Mesendoderm (in vitro differentiated cells): ENCODE data around the gene RNU1-4. TPM values are rescaled to one million over a fixed set of nuclear protein-coding genes. Genes with fewer than 3 reads are reported as not detected.
"Not testable (repeated sequence)": the region's sequence is repeated elsewhere in the genome, so short reads cannot be mapped to it uniquely, and the experiment has no call there.

Experiments
- DNase-seq: peaks from one replicate; pipeline ENCODE4 v3.0.0; 2013
- H2AK5ac ChIP-seq: 2 replicates; pipeline ENCODE4 v1.6.1; 2013; ENCODE audit warnings: low read length, inconsistent platforms
- H2BK120ac ChIP-seq: 2 replicates; pipeline ENCODE4 v1.6.1; 2013; ENCODE audit warnings: low read depth, mild to moderate bottlenecking, low read length, moderate library complexity, mixed read lengths
- H2BK15ac ChIP-seq: replicated peaks from 2 replicates; pipeline ENCODE4 v1.6.1; 2013; ENCODE audit warnings: low read depth, mild to moderate bottlenecking, moderate library complexity
- H2BK5ac ChIP-seq: 2 replicates; pipeline ENCODE4 v1.6.1; 2013; ENCODE audit warnings: low read length, inconsistent platforms
- H3K18ac ChIP-seq: 2 replicates; pipeline ENCODE4 v1.6.1; 2013; ENCODE audit warnings: mild to moderate bottlenecking, low read length, mixed read lengths
- H3K23ac ChIP-seq: one replicate; pipeline ENCODE4 v1.6.1; 2013; ENCODE audit warnings: low read length
- H3K27ac ChIP-seq: 2 replicates; pipeline ENCODE4 v1.5.1; 2013; ENCODE audit warnings: low read depth, mild to moderate bottlenecking, inconsistent platforms, low read length, moderate library complexity
- H3K27me3 ChIP-seq: 2 replicates; pipeline ENCODE4 v1.6.1; 2013; ENCODE audit warnings: low read length, control low read depth, mild to moderate bottlenecking, inconsistent platforms; ENCODE audit not compliant: insufficient read depth, poor library complexity
- H3K36me3 ChIP-seq: 2 replicates; pipeline ENCODE4 v1.6.1; 2013; ENCODE audit warnings: low read length, inconsistent platforms; ENCODE audit not compliant: control insufficient read depth, insufficient read depth
- H3K4ac ChIP-seq: one replicate; pipeline ENCODE4 v1.6.1; 2013; ENCODE audit warnings: low read depth, mild to moderate bottlenecking, low read length, moderate library complexity
- H3K4me1 ChIP-seq: 2 replicates; pipeline ENCODE4 v1.6.1; 2013; ENCODE audit warnings: low read depth, low read length, inconsistent platforms; ENCODE audit not compliant: control insufficient read depth
- H3K4me2 ChIP-seq: 2 replicates; pipeline ENCODE4 v1.6.1; 2013; ENCODE audit warnings: low read length
- H3K4me3 ChIP-seq: 2 replicates; pipeline ENCODE4 v1.5.1; 2013; ENCODE audit warnings: mild to moderate bottlenecking, low read length
- H3K56ac ChIP-seq: one replicate; pipeline ENCODE4 v1.6.1; 2013; ENCODE audit warnings: low read length
- H3K79me1 ChIP-seq: 2 replicates; pipeline ENCODE4 v1.6.1; 2013; ENCODE audit warnings: low read length, inconsistent platforms
- H3K79me2 ChIP-seq: 2 replicates; pipeline ENCODE4 v1.6.1; 2013; ENCODE audit warnings: mild to moderate bottlenecking, low read length; ENCODE audit not compliant: control insufficient read depth, insufficient read depth
- H3K9ac ChIP-seq: 2 replicates; pipeline ENCODE4 v1.6.1; 2013; ENCODE audit warnings: low read length, inconsistent platforms
- H4K5ac ChIP-seq: one replicate; pipeline ENCODE4 v1.6.1; 2013; ENCODE audit warnings: low read length
- H4K8ac ChIP-seq: one replicate; pipeline ENCODE4 v1.6.1; 2013; ENCODE audit warnings: low read depth, mild to moderate bottlenecking, control low read depth, low read length, moderate library complexity
- WGBS: extraction: QIAGEN DNeasy Blood & Tissue Kit; methylation state at CpG from one replicate; pipeline ENCODE4 v1.1.7; 2013; ENCODE audit warnings: low lambda C conversion rate, missing lambda C conversion rate; ENCODE audit not compliant: insufficient coverage; ENCODE audit errors: extremely low coverage; 5-methylcytosine and 5-hydroxymethylcytosine counted together
- small RNA-seq: library from polyadenylated mRNA; stranded (forward); fragments of <200 nt; extraction: miRNeasy Mini kit (QIAGEN cat#:217004); gene quantifications from one replicate; pipeline ENCODE3, GENCODE V24; 2013; ENCODE audit not compliant: insufficient read depth

RNU1-4 gene

GRCh38 chr1:16787175-16787574, 46.9 kb downstream of the RNU1-4 start:
- not testable (repeated sequence) for H3K4ac ChIP-seq, H2BK5ac ChIP-seq, H3K27ac ChIP-seq, H3K36me3 ChIP-seq, H3K23ac ChIP-seq, H4K8ac ChIP-seq, H3K4me1 ChIP-seq, H3K79me2 ChIP-seq, H4K5ac ChIP-seq, H3K27me3 ChIP-seq, H3K18ac ChIP-seq, DNase-seq, H2AK5ac ChIP-seq, H2BK120ac ChIP-seq, H3K4me3 ChIP-seq, H3K9ac ChIP-seq, H3K4me2 ChIP-seq, H2BK15ac ChIP-seq, H3K56ac ChIP-seq, H3K79me1 ChIP-seq
- WGBS = no CpG with 5 or more reads among the region's 3 CpGs

DNA sequence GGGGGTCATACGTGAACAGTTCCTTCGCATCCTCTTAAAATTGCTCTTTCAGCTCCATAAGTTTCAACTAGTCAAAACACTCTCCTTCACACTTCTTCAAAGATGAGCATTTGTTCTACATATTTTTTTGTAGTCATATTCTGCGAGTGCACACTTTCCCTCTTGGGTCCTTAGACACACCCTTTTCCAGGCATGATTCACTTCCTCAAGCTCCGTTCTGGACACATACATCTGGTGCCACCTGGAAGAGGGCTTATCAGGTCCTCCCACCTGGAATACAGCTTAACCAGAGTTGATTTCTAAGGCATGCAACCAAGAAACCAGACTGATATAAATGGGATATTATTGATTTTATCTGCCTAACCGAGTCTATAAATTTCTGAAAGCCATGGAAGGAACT, 47.4 kb downstream of the RNU1-4 start:
- H2AK5ac ChIP-seq, H2BK5ac ChIP-seq, H2BK120ac ChIP-seq, H3K4ac ChIP-seq, H3K79me1 ChIP-seq, H4K5ac ChIP-seq, H3K23ac ChIP-seq, H3K56ac ChIP-seq, DNase-seq, H3K27me3 ChIP-seq, H3K79me2 ChIP-seq, H2BK15ac ChIP-seq, H3K4me2 ChIP-seq, H3K18ac ChIP-seq, H3K36me3 ChIP-seq, H3K9ac ChIP-seq, H3K4me3 ChIP-seq, H3K27ac ChIP-seq, H4K8ac ChIP-seq, H3K4me1 ChIP-seq: not testable (repeated sequence)
- WGBS = no CpG with 5 or more reads among the region's 5 CpGs

Small RNA genes within 50 kb of the gene (small RNA-seq; reads per million reads assigned to genes)
- not detected for gene RNU1-4
